GM21717 (cell line): ENCODE measurements around the gene IQCF2.
"Not testable (repeated sequence)": the region's sequence is repeated elsewhere in the genome, so short reads cannot be mapped to it uniquely, and the experiment has no call there.

ENCODE experiments used
- ATAC-seq: cut with Tn5 transposase; IDR thresholded peaks from one replicate; pipeline ENCODE4 v1.9.1; 2021; ENCODE audit warnings: mild to moderate bottlenecking, moderate library complexity; ENCODE audit not compliant: unreplicated experiment

Gene IQCF2

GRCh38 chr3:51860703-51861665, at the start of gene IQCF2:
TSS of gene IQCF2 (plus strand) at chr3:51861615. CDS start at chr3:51861667, 52 bp downstream.
- ATAC-seq: no peak

- no peak for ATAC-seq
These were observed 47.9 kb upstream of the IQCF2 start for GRCh38 chr3:51813539-51813938.

GRCh38 chr3:51814034-51814433, 47.4 kb upstream of the IQCF2 start:
- ATAC-seq: no peak

- ATAC-seq: no peak
These were observed 45.8 kb upstream of the IQCF2 start for GRCh38 chr3:51815614-51816013.

GRCh38 chr3:51816723-51817122, 44.7 kb upstream of the IQCF2 start:
- no peak for ATAC-seq

GRCh38 chr3:51817375-51817774, 44.0 kb upstream of the IQCF2 start:
- no peak for ATAC-seq

- no peak for ATAC-seq
These were observed 42.3 kb upstream of the IQCF2 start for GRCh38 chr3:51819151-51819550.

GRCh38 chr3:51819709-51820406, 41.6 kb upstream of the IQCF2 start:
- ATAC-seq: no peak

- no peak for ATAC-seq
These were observed 33.1 kb upstream of the IQCF2 start for GRCh38 chr3:51828297-51828696.

- no peak for ATAC-seq
These were observed 31.1 kb upstream of the IQCF2 start for GRCh38 chr3:51830345-51830744.

GRCh38 chr3:51830836-51831385, 30.5 kb upstream of the IQCF2 start:
- ATAC-seq: no peak

GRCh38 chr3:51836606-51837005, 24.8 kb upstream of the IQCF2 start:
- no peak for ATAC-seq

- no peak for ATAC-seq
These were observed 16.3 kb upstream of the IQCF2 start for GRCh38 chr3:51845129-51845528.

GRCh38 chr3:51855411-51855810, 6.0 kb upstream of the IQCF2 start:
- ATAC-seq: not testable (repeated sequence)

- no peak for ATAC-seq
These were observed 1.5 kb downstream of the IQCF2 start for GRCh38 chr3:51862886-51863285.

- not testable (repeated sequence) for ATAC-seq
These were observed 7.5 kb downstream of the IQCF2 start for GRCh38 chr3:51868896-51869295.

- no peak for ATAC-seq
These were observed 7.9 kb downstream of the IQCF2 start for GRCh38 chr3:51869304-51869703.

GRCh38 chr3:51873253-51873766, 11.9 kb downstream of the IQCF2 start:
- ATAC-seq: no peak

GRCh38 chr3:51873876-51874275, 12.5 kb downstream of the IQCF2 start:
- ATAC-seq: no peak

GRCh38 chr3:51874411-51874810, 13.0 kb downstream of the IQCF2 start:
- no peak for ATAC-seq

GRCh38 chr3:51874889-51875288, 13.5 kb downstream of the IQCF2 start:
- no peak for ATAC-seq
